GM19467 (cell line): Measurements from ENCODE around the gene LIN9.
"Not testable (repeated sequence)": the region's sequence is repeated elsewhere in the genome, so short reads cannot be mapped to it uniquely, and the experiment has no call there.

Experiments used
- ATAC-seq: cut with Tn5 transposase; IDR thresholded peaks from one replicate; pipeline ENCODE4 v1.9.1; 2021; ENCODE audit warnings: mild to moderate bottlenecking, moderate library complexity; ENCODE audit not compliant: unreplicated experiment

LIN9 gene, protein sequence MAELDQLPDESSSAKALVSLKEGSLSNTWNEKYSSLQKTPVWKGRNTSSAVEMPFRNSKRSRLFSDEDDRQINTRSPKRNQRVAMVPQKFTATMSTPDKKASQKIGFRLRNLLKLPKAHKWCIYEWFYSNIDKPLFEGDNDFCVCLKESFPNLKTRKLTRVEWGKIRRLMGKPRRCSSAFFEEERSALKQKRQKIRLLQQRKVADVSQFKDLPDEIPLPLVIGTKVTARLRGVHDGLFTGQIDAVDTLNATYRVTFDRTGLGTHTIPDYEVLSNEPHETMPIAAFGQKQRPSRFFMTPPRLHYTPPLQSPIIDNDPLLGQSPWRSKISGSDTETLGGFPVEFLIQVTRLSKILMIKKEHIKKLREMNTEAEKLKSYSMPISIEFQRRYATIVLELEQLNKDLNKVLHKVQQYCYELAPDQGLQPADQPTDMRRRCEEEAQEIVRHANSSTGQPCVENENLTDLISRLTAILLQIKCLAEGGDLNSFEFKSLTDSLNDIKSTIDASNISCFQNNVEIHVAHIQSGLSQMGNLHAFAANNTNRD

DNA sequence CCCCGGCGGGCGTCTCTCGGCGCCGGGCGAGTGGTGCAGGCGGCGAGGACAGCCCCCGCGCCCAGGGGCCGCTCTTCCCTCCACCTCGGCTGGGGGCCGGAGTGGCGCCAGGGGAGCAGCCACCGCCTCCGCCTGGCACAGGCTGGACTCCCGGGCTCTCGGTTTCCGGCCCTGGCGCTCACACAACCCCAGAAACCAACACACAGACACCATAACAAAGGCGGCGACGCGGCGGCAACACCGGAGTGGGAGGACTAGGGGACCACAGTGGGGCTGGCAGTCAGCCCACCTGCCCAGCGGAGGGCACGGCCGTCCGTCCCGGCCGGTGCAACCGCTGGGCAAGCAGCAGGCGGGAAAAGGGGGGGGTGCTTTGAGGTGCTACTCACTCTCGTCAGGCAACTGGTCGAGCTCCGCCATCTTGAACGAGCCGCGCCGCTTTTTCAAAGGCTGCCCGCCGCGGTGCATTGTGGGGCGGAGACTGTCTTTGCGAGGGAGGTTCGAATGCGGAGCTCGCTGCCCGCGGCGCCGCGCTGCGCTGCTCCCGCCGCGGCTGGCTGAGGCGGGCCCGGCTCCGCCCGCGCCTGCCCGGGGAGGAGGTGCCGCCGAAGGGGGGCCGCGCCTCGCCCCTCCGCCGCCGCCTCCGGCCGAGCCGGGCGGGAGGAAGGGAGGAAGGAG lies at the start of gene LIN9:
TSS of gene LIN9 (minus strand) at position 442 of the 675 bp plus-strand sequence. CDS start at position 417, 25 bp downstream.
- peak; percentile 69 for ATAC-seq

DNA sequence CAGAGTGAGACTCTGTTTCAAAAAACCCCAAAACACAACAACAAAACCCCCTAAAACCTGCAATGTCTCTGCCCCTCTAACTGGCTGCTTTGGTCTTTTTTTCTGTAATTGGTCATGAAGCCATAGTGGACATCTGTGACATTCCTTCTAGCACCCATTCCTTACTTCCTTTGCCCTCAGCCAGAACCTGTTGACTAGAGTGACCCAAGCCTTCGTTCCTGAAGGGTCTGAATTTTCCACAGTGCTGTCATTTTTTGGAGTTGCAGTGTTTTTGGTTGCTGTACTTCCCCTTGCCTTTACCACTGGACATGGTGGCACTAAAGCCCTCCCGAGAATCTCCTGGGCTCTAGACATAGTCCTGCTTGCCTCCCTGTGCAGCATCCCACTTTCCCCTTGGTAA lies 48.5 kb upstream of the LIN9 start:
- ATAC-seq = no peak

DNA sequence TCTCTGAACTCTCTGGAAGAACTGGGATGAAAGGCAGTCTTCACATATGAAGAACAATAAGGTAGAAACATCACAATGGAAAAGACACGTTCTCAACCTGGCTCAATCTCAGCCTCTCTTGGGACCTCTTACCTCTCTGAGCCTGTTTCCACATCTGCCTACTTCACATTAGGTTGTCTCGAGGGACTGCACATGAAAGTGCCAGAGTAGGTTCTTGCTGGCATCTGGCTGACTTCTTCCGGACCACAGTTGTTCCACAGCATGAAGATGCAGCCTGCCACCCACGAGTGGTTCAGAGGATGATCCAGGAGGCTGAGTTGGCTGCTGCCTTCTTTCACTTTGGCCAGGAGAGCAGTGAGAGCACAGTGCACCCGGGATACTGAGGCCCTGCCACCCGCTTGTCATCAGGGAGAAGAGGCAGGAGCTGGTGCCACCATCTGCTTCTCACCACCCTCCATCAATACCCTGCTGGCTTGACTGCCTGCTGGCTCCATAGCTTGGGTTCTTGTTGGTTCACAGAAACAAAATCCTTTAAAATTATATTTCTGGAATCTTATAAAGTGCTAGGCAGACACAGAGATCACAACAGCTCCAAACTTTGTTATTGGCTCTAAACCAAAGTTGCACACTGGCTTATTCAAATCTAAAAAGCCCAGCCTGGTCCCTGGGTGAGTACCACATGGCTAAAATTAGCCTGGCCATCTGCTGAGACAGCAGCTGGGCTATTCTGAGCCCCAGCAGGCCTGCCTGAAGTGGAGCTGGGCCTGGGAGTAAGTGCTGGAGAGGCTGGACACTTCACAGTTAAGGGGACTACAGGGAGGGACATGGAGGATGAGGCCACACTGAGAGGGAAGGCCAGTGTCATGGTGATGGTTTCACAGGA lies 46.9 kb upstream of the LIN9 start:
- ATAC-seq = peak; percentile 36

DNA sequence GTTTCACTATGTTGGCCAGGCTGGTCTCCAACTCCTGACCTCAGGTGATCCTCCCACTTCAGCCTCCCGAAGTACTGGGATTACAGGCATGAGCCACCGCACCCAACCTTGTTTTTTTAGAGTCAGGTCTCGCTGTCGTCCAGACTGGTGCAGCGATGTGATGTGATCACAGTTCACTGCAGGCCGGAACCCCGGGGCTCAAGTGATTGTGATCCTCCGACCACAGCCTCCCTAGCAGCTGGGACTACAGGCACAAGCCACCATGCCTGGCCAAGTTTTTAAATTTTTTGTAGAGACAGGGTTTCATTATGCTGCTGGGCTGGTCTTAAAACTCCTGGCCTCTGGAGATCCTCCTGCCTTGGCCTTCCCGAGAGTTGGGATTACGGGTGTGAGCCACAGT lies 46.1 kb upstream of the LIN9 start:
- ATAC-seq = no peak

DNA sequence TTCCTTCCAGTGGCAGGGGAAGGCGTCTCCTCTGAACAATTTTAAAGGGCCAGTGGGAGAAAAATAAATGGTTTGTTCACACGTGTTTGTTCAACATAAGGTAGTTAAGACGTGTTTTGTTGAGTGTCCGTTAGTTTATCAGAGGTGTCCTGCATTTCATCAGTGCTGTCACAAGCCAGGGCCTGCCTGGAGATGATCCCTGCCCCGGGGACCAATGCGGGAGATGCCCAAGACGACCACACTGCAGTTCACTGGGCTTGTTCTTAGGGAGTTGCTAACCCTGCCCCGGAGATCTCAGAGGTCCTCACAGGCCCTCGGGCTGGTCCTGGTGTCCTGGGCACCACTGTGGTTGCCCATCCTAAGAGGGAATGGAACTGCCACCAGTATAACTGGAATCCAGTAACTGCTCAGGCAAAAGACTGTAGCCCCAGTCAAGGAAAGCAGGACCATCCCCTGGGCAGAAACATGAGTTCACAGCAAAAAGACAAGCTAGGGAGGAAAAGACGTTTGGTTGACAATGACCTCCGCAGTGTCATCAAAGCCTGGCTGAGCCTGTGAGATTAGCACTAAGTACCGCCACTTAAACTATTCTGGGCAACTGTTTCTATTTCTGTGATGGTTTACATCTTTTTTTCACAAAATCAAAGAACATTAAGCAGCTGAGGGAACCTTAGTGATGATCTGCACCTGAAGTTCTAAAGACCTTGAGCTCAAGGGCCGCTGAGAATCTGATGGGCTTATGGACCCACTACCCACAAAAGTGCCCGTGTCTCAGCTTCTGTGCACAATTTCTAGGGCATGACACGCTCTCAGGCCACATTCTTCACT lies 44.9 kb upstream of the LIN9 start:
- ATAC-seq = no peak

DNA sequence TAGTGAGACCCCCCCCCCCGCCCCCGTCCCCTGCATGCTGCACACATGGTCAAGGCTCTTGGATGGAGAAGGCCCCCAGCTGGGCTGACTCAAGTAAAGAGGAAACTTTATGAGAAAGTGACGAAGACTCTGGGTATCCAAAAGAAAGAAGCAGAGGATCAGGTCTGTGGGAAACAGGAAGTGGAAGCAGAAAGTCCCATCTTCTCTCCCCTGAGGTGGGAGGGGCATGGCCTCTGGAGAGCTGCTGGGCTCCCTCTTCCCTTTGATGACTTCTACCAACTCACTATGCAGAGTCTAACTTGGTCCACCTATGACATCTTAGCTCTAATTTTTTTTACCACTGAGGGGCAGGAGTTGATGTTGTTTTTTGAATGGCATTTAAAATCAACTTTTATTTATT lies 42.7 kb upstream of the LIN9 start:
- ATAC-seq = no peak

DNA sequence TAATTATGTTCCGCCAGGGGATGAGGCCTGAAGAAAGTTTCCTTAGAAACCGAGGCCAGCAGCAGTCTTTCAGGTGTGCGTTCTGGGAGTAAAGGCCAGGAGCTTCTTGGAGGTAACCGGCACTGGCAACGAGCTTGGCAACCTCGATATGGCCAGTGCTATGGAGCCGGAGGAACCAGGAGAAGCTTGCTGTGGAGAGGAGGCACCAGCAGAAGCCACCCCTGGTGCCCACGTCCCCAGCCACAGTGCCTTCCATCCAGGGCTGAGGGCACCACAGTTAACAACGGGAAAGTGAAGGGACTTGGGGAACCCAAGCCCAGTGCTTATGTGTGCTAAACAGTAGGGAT lies 41.5 kb upstream of the LIN9 start:
- no peak for ATAC-seq

DNA sequence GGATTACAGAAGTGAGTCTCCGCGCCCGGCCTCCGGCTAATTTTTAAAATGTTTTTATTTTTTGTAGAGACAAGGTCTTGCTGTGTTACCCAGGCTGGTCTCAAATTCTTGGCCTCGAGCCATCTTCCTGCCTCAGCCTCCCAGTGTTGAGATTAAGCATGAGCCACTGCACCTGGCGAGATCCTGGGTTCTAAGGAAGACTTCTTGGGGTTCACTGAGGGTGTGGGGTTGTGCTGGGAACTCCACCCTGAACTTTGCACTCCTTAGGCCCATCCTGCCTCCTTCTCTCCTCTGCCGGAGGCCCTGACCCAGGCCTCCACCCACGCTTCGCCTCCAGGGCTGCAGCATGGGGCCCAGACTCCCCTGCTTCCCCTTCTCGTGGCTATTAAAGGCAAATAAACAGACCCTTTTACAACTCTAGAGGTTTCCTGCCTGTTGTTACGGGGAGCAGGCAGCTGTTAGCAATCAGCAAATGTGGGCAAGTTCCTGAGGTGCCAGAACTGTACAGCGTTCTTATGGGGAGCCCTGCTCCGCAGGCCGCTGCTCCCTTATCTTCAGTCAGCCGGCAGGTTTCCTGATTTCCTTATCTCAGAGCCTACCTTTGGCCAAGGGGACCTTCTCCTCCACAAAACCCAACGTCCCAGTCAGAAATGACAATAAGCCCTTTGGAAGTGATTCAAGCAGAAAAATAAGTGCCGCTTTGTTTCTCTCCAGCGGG lies 41.0 kb upstream of the LIN9 start:
- peak; percentile 45 for ATAC-seq

DNA sequence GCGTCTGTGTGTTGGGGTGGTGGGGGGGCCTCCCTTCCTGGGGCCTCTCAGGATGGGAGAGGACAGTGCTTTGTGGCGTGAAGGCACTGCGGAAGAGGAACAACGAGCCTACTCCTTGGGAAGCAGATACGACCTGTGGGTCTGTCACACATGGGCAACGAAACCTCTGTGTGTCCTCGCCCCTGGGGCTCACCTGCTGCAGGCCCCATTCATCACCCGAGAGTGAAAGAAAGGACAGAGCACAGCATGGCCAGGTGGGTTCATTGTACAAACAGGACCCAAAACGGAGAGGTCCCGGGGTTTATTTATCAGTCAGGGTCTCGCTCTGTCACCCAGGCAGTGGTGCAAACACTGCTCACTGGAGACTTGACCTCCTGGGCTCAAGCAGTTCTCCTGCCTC lies 40.1 kb upstream of the LIN9 start:
- ATAC-seq = no peak

DNA sequence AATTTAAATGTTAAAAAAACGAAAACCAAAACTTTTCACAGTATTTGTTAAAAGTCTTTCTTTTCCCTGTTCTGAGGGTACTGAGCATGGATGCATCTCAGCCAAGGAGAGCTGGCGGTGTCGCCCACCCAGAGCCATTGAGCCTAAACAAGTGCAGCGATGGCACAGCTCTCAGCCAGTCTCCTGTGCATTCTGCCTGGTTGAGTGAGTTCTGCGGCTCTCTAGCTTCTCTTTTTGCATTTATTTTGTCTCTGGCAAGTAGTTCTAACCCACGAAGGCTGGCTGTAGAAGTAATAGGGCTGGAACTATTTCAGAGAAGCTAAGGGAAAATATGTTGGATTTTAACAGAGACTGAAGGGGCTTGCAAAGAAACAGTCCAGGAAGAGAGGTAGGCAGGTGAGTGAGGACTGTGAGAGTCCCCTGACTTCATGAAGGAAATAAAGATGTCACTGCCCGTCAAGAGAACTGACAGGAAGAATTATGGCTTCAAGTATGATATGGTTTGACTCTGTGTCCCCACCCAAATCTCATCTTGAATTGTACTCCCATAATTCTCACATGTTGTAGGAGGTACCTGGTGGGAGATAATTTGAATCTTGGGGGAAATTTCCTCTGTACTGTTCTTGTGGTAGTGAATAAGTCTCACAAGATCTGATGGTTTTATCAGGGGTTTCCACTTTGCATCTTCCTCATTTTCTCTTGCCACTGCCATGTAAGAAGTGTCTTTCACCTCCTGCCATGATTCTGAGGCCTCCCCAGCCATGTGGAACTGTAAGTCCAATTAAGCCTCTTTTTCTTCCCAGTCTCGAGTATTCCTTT lies 35.7 kb upstream of the LIN9 start:
- ATAC-seq = no peak

DNA sequence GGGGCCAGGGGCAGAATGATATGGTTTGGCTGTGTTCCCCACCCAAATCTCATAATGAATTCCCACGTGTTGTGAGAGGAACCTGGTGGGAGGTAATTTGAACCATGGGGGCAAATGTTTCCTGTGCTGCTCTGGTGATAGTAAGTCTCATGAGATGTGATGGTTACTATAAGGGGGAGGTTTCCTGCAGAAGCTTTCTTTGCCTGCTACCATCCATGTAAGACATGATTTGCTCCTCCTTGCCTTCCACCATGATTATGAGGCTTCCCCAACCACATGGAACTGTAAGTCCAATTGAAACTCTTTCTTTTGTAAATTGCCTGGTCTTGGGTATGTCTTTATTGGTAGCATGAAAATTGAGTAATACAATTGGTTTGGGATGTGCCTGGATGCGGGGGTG lies 33.7 kb upstream of the LIN9 start:
- no peak for ATAC-seq

DNA sequence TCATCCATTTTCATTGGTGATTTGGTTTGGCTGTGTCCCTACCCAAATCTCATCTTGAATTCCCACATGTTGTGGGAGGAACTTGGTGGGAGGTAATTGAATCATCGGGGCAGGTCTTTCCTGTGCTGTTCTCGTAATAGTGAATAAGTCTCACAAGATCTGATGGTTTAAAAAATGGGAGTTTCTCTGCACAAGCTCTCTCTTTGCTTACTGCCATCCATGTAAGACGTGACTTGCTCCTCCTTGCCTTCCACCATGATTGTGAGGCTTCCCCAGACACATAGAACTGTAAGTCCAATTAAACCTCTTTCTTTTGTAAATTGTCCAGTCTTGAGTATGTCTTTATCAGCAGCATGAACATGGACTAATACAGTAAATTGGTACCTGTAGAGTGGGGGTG lies 31.1 kb upstream of the LIN9 start:
- not testable (repeated sequence) for ATAC-seq

DNA sequence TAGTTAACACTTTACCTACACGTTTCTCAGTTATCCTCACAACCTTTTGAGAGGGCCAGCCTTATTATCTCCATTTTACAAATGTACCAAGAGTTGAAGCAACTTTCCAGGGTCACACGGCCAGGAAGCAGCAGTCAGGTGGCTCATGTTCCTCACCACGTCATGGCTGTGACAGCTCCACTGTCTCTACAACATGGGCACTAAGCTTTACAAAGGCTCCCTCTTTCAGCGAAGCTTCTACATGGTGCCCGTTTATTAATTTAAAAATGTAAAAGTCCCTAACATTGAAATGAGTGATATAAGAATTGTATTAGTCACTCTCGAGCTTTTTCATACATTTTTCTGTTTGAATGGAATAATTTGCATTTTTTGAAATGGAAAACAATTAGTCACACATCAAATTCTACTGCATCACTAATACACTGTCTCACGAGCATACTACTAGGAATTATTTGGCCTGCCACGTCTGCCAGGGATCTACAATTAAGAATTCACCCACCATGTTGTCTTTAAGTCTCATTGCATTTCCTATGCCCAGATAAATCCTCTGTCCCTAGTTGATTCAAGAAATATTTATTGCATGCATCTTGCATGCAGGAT lies 28.4 kb upstream of the LIN9 start:
- no peak for ATAC-seq

DNA sequence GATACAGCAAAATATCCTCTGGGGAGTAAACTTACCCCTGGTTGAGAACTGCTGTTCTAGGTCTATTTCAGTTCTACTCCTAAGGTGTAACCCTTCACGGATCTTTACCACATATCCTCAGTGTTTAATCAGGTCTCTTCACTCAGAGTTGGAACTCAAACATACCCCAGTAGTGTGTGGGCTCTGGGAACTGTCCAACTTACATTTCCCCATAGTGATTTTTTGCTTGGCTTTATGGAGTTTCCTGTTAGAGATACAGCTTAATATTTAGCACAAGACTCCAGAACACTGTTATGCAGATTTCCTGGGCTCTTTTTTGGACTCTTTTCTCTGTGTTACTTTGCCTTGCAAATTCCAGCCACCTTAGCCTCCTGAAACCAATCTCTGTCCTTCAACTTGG lies 26.7 kb upstream of the LIN9 start:
- ATAC-seq = no peak

DNA sequence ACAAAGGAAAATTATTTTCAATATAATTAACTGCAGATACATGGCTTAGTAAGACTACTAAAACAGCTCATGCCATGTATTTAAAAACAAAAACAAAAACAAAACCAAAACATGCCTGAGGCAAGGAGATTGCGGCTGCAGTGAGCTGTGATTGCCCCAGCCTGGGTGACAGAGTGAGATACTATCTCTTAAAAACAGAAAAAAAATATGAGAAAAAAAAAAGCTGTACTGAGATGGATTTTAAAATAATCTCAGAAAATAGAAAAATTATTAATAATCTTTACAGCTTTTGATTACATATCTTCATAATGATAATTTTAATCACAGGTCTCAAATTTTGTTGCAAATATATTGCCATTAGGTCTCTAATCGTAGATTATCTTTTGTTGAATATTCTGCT lies 24.0 kb upstream of the LIN9 start:
- no peak for ATAC-seq

DNA sequence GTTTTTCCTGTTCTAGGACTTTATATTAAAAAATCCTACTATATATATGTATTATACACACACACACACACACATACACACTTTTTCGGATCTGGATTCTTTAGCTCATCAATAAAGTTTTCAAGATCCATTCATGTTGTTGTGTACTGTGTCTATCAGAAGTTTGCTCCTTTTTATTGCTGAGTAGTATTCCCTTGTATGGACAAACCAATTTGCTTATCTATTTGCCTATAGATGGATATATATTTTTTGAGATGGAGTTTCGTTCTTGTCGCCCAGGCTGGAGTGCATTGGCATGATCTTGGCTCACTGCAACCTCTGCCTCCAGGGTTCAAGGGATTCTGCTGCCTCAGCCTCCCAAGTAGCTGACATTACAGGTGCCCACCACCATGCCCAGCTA lies 20.3 kb upstream of the LIN9 start:
- ATAC-seq = no peak

DNA sequence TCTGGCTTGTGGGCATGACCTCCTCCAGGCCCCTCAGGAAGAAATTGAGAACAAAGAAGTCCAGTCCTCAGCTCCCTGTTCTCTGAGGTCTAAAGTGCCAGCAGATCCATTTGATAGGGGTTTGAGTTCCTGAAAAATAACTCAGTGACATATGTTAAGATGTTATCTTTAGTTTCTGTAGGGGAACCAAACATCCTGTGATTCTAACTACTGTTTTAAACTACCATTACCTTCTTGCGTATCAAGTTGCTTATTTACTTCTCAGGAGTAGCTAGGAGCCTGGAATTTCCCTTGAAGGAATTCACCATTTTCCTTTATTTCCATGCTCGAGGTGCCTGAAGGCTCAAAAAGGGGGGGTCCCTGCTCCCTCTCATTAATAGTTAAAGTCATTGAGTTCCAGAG lies 18.8 kb upstream of the LIN9 start:
- ATAC-seq = no peak

DNA sequence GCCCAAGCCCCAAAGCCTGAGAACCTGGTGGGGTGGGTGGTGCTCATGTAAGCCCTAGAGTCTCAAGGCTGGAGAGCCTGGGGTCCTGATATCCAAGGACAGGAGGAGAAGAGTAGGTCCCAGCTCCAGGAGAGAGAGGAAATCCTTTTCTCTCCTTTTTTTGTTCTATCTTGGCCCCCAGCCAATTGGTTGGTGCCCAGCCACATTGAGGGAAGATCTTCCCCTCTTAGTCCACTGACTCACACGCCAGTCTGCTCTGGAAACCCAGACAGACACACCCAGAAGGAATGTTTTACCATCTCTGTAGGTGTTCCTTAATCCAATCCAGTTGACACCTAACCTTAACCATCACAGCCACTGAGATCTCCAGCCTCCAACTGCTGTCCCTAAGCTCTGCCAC lies 16.2 kb upstream of the LIN9 start:
- ATAC-seq = no peak

DNA sequence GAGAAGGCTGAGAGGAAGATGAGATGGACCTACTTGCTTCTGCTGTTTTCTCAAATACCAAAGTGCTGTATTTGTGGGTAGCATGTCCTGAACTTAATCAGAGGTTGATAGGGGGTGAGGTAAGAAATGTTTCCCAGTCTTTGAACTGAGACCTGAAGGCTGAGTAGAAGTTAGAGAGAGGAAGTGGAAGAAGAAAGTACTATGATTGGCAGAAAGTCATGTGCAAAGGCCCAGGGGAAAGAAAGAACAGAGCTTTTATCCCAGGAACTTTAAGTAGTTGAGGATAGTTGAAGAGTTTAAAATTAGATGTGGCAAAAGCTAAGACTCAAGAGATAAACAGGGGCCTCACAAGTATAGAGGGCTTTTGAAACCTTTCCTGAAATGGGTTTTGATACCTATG lies 15.5 kb upstream of the LIN9 start:
- ATAC-seq = no peak
